ENCODE measurements around the gene MEIOC.
"Not testable (repeated sequence)": the region's sequence is repeated elsewhere in the genome, so short reads cannot be mapped to it uniquely, and the experiment has no call there.

Gene MEIOC

GRCh38 chr17:44648963-44649362 lies 7.3 kb upstream of the MEIOC start:
- no peak for DNase-seq

GRCh38 chr17:44651228-44651627 lies 5.0 kb upstream of the MEIOC start:
- no peak for DNase-seq

- DNase-seq: no peak
Observed at GRCh38 chr17:44652727-44653126, 3.5 kb upstream of the MEIOC start.

- no peak for DNase-seq
Observed at GRCh38 chr17:44653384-44653783, 2.9 kb upstream of the MEIOC start.

GRCh38 chr17:44653954-44654353 lies 2.3 kb upstream of the MEIOC start:
- DNase-seq: no peak

GRCh38 chr17:44661835-44662234 lies 5.6 kb downstream of the MEIOC start:
- no peak for DNase-seq

GRCh38 chr17:44663095-44663494 lies 6.8 kb downstream of the MEIOC start:
- no peak for DNase-seq

GRCh38 chr17:44664867-44665266 lies 8.6 kb downstream of the MEIOC start:
- DNase-seq: no peak

- no peak for DNase-seq
Observed at GRCh38 chr17:44666006-44666405, 9.7 kb downstream of the MEIOC start.

- DNase-seq: peak; percentile 2 to 9
Observed at GRCh38 chr17:44672479-44673093, 16.3 kb downstream of the MEIOC start.

GRCh38 chr17:44673893-44674292 lies 17.6 kb downstream of the MEIOC start:
- DNase-seq: no peak

GRCh38 chr17:44677136-44677535 lies 20.9 kb downstream of the MEIOC start:
- DNase-seq: no peak

- DNase-seq: not testable (repeated sequence)
Observed at GRCh38 chr17:44683303-44683702, 27.0 kb downstream of the MEIOC start.

- no peak for DNase-seq
Observed at GRCh38 chr17:44687756-44688155, 31.5 kb downstream of the MEIOC start.

GRCh38 chr17:44688200-44688599 lies 31.9 kb downstream of the MEIOC start:
- DNase-seq: no peak

- no peak for DNase-seq
Observed at GRCh38 chr17:44688675-44689476, 32.6 kb downstream of the MEIOC start.

- DNase-seq: peak; percentile 81 to 89
Observed at GRCh38 chr17:44689477-44690217, 33.4 kb downstream of the MEIOC start, which contains the start of gene CCDC43. CCDC43 (minus strand) TSS chr17:44689776; CDS start chr17:44689753, 23 bp downstream.

GRCh38 chr17:44690746-44691306 lies 34.6 kb downstream of the MEIOC start:
- DNase-seq: peak; percentile 12 to 25

- DNase-seq: no peak
Observed at GRCh38 chr17:44693609-44694008, 37.3 kb downstream of the MEIOC start.

GRCh38 chr17:44700288-44700687 lies 44.0 kb downstream of the MEIOC start:
- DNase-seq: not testable (repeated sequence)

- no peak for DNase-seq
Observed at GRCh38 chr17:44707755-44708400, 51.6 kb downstream of the MEIOC start.

GRCh38 chr17:44708401-44709263 lies 52.4 kb downstream of the MEIOC start, which contains the start of gene DBF4B:
DBF4B (plus strand) TSS chr17:44708665; CDS start chr17:44708821, 156 bp downstream.
- DNase-seq: peak; percentile 69 to 82

Measured in SHP77 (cell line).